Epithelial cell of esophagus (primary cell): ENCODE data around the gene RAD51B.
"Not testable (repeated sequence)": the region's sequence is repeated elsewhere in the genome, so short reads cannot be mapped to it uniquely, and the experiment has no call there.

ENCODE experiments used
- DNase-seq: peaks from one replicate; pipeline ENCODE4 v3.0.0; 2010; ENCODE audit warnings: low read depth
- H3K4me3 ChIP-seq: 2 replicates; pipeline ENCODE4 v1.5.1; 2011; ENCODE audit warnings: mild to moderate bottlenecking, low read length, control low read depth
- TF ChIP-seq, protein P1 (sequence below): IDR thresholded peaks from 2 replicates; pipeline ENCODE4 v1.5.1; 2011; ENCODE audit warnings: low read depth, mild to moderate bottlenecking, low read length, control low read depth, inconsistent platforms; ENCODE audit not compliant: insufficient read depth; ENCODE audit errors: missing control alignments

RAD51B gene

DNA sequence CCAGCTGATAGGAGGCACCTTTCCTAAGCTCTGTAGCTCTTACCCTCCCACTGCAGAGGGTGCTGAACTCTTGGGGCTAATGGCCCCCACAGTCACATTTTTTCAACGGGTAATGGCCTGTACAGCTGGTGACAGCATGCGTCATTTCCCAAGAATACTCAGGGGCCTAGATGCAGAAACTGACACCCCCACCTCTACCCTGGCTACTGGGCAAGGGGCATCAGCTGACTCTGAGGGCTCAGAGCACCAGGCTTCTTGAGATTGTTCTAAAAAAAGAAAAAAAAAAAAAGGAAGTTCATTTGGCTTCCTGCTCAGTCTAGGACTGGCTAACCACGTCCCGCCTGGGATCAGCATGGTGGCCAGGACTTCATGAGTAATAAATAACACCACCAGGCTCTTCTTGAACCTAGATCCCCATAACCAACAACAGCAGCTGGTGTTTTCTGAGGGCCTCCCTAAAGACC, 938.1 kb downstream of the RAD51B start:
- TF ChIP-seq, protein P1, sequence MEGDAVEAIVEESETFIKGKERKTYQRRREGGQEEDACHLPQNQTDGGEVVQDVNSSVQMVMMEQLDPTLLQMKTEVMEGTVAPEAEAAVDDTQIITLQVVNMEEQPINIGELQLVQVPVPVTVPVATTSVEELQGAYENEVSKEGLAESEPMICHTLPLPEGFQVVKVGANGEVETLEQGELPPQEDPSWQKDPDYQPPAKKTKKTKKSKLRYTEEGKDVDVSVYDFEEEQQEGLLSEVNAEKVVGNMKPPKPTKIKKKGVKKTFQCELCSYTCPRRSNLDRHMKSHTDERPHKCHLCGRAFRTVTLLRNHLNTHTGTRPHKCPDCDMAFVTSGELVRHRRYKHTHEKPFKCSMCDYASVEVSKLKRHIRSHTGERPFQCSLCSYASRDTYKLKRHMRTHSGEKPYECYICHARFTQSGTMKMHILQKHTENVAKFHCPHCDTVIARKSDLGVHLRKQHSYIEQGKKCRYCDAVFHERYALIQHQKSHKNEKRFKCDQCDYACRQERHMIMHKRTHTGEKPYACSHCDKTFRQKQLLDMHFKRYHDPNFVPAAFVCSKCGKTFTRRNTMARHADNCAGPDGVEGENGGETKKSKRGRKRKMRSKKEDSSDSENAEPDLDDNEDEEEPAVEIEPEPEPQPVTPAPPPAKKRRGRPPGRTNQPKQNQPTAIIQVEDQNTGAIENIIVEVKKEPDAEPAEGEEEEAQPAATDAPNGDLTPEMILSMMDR = no peak
- no peak for DNase-seq

DNA sequence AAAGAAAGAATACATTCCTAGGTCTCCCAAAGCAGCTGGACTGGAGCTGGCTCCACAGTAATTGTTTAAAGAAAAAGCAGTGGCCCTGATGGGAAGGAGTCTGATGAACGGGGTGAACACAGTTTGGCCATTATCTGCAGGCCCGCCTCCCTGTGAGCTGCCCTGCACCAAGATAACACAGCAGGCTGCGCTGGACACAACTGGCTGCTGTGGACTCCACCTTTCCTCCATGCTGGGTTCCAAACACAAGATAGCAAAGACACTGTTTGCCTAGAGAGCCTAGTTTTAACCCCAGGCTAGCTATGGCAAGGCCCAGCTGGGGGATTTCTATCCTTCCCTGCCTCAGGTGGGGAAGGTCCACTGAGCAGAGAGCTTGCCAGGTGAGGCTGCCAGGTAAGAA, 938.7 kb downstream of the RAD51B start:
- TF ChIP-seq, protein P1 = no peak
- H3K4me3 ChIP-seq = no peak overlapping the region
- DNase-seq = no peak

More for the DNA sequence above, 938.1 kb downstream of the RAD51B start:
- no peak overlapping the region for H3K4me3 ChIP-seq

DNA sequence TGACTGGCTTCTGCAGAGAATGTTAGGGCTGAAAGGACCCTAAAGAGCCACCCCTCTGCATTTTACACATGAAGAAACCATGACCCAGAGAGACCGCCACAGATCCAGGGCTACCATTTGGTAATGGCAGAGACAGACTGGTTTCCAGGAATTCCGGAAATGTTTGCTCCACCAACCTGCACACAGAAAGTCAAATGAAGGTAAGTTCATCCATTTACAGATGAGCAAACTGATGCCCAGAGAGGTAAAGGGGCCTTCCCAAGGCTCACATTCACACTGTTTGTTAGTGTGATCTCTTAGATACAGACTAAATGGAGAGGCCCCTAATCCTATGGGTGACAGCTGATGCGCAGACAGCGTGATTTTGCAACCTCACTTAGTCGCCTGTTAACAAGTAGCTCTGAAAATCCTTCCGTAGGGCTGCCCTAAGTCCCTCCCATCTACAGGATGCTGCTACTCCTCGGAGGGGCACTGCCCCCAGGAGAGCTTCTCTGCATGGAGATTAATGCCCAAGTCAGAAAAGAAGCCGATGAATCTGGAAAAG, 939.5 kb downstream of the RAD51B start:
- TF ChIP-seq, protein P1 = no peak
- no peak overlapping the region for H3K4me3 ChIP-seq
- DNase-seq = no peak

DNA sequence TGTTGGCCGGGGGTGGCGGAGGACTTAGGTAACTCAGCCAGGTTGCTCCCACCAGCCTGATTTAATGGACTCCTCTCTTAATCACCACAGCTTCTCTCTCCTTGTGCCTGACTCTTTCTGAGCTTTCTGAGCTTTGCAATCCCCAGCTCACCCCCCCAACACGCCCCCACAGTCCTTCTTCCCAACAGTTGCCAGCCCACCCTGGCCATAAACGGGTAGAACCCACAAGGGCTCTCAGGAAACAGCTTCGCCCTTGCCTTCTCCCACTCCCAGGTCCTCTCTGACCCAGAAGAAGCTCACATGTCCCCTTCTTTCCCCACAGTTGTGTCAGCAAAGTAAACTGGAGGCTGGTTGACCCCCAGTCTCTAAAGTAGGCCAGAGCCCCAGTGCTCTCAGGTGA, 940.4 kb downstream of the RAD51B start:
- H3K4me3 ChIP-seq = no peak overlapping the region
- TF ChIP-seq, protein P1 = no peak
- peak; percentile 28 for DNase-seq

DNA sequence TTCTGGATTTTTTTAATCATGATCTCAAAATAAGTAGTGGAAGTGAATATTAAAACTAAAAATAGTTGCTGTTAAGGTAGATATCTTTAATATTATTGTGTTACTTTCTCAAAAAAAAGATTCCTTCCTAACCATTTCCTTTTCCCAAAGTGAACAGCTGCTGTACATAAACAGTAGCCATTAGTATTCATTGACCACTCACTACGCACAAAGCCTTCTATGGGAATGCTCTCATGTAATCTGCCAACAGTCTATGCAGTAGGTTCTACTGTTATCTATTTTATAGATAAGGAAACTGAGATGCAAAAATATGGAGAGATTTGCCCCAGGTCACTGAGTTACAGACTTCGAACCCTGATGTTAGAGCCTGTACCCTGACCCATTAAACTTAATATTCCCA, 941.2 kb downstream of the RAD51B start:
- H3K4me3 ChIP-seq = no peak overlapping the region
- TF ChIP-seq, protein P1 = no peak
- no peak for DNase-seq

DNA sequence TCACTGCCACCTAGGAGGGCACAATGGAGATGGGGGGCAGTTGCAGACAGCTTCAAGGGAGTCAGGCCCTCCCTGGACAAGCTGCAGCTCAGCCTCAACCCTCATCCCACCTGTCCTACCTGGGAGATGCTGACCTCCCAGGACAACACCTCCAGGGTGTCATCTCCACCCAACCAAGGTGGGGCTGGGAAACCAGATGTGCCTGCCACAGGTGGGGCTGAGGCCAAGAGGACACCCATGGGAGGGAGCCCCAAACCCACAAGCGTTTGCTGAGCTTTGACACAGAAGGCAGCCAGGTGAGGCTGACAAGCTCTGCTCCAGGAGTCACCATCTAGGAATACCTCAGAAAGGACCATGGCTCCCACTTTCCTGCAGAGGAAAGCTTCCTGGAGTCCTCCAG, 941.8 kb downstream of the RAD51B start:
- H3K4me3 ChIP-seq = no peak overlapping the region
- DNase-seq = no peak
- TF ChIP-seq, protein P1 = no peak

DNA sequence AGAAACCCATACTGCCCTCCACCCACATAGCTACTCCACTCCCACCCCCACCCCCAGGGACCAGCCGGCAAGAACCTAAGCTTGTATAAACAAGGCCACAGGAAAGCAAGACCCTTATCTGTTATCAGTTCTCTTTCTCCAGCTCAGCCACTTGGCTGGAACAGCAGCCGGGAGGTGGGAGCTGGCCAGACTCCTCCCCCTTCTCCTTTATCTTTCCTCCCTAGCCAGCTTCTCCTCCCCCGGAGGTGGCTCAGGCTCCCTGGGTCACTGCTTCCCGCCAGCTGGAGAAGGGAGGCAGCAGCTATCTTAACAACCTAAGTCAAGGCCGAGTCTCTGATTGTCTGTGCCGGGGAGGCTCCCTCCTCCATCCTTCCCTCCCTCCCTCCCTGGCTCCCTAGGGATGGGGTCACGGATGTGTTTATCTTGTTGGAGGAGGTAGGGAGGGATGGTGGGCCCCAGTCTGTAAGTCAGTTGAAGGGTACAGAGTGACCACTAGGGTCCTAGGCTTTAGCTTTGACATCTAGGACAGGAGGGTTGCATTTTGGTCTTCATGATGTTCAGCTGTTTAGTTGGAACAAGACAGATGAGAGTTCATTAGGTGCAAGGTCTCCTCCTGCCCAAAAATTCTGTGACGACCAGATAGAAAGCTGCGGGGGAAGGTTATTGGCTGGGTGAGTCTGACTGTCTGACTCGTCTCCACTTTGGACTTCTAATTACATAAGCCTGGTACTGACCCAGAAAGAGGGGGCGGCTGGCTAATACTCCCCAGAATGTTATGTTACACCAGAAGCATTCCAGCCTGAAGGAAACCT, 943.6 kb downstream of the RAD51B start:
- DNase-seq = no peak
- TF ChIP-seq, protein P1 = no peak

DNA sequence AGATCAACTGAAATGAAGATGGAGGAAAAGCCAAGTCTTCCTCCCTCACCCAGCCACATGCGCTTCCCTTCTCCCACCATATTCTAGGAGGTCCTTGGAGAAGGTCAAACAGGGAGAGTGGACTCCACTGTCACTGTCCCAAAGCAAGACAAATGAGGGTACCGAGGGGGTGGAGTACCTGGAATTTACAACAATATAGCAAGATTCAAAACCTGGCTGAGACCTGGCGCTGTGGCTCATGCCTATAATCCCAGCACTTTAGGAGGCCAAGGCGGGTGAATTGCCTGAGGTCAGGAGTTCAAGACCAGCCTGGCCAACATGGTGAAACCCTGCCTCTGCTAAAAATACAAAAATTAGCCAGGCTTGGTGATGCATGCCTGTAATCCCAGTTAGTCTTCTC, 944.3 kb downstream of the RAD51B start:
- DNase-seq, H3K4me3 ChIP-seq: not testable (repeated sequence)

More for the DNA sequence above, 943.6 kb downstream of the RAD51B start:
- no peak overlapping the region for H3K4me3 ChIP-seq
